Endothelial cell of umbilical vein (primary cell): Measurements from ENCODE around the gene RPL15. TPM values are rescaled to one million over a fixed set of nuclear protein-coding genes. Genes with fewer than 3 reads are reported as not detected.
A peak's percentile ranks its signal among the peaks of the same experiment; 100 is the strongest.

ENCODE experiments used
- BruUV-seq: library from RNA; stranded (reverse); fragments of 400-500 nt; replicated peaks from 2 replicates; lab custom pipeline; 2021; lab: Mats Ljungman, UMichigan
- CTCF ChIA-PET: fragments of 300-600, 350-600 bp; sonication (Branson Sonifier 250); formaldehyde crosslinking; loops from one replicate; lab custom pipeline; 2021; ENCODE audit warnings: antibody characterized with exemption, inconsistent platforms; lab: Charles Lee
- POLR2A ChIA-PET: fragments of 300-600, 350-600 bp; sonication (Branson Sonifier 250); formaldehyde crosslinking; loops from one replicate; lab custom pipeline; 2021; ENCODE audit warnings: antibody characterized with exemption, inconsistent platforms; lab: Charles Lee
- DNase-seq: peaks from one replicate; pipeline ENCODE4 v3.0.0-alpha.2; 2011; ENCODE audit warnings: low read depth, low spot score
- FAIRE-seq: peaks from 2 replicates; lab custom pipeline; 2011; peaks lifted over from hg19 to GRCh38; lab: Jason Lieb, UNC
- H2AFZ ChIP-seq: 2 replicates; pipeline ENCODE4 v1.6.0; 2012; ENCODE audit warnings: low read depth, low read length, control low read depth, inconsistent platforms
- H3K27ac ChIP-seq: 2 replicates; pipeline ENCODE4 v1.5.1; 2011; ENCODE audit warnings: low read depth, mild to moderate bottlenecking, control low read depth, low read length, moderate library complexity; ENCODE audit not compliant: insufficient read depth
- H3K27me3 ChIP-seq, 2 experiments: 2 replicates each; pipeline versions ENCODE4 v1.6.0 to v1.6.1; 2011; ENCODE audit warnings: low read length in 2 of 2, mixed read lengths in 1 of 2; ENCODE audit not compliant: control insufficient read depth in 2 of 2, insufficient read depth in 2 of 2
- H3K36me3 ChIP-seq, 2 experiments: 2 replicates in 1 of 2; 3 replicates in 1 of 2; pipeline ENCODE4 v1.5.1; 2011; ENCODE audit warnings: low read length in 2 of 2, mild to moderate bottlenecking in 1 of 2, moderate library complexity in 1 of 2; ENCODE audit not compliant: control insufficient read depth in 2 of 2, insufficient read depth in 2 of 2; ENCODE audit errors: extremely low read depth in 1 of 2
- H3K4me1 ChIP-seq: 3 replicates; pipeline ENCODE4 v1.5.1; 2011; ENCODE audit warnings: mild to moderate bottlenecking, low read length; ENCODE audit not compliant: control insufficient read depth, insufficient read depth; ENCODE audit errors: extremely low read depth
- H3K4me2 ChIP-seq: 2 replicates; pipeline ENCODE4 v1.6.1; 2011; ENCODE audit warnings: low read length, control low read depth, mixed read lengths; ENCODE audit not compliant: insufficient read depth
- H3K4me3 ChIP-seq, 3 experiments: fragments of 200-600 bp in 1 of 3; sonication (generic), shearing (Covaris generic) in 1 of 3; replicated peaks in 1 of 3; 2 replicates each; pipeline ENCODE4 v1.5.1; 2011 to 2016; ENCODE audit warnings: control low read depth in 3 of 3, low read length in 3 of 3, mild to moderate bottlenecking in 2 of 3, inconsistent platforms in 1 of 3, low read depth in 1 of 3, moderate library complexity in 1 of 3; ENCODE audit not compliant: insufficient read depth in 1 of 3
- H3K79me2 ChIP-seq: 2 replicates; pipeline ENCODE4 v1.6.0; 2012; ENCODE audit warnings: low read length, inconsistent platforms; ENCODE audit not compliant: control insufficient read depth, insufficient read depth
- H3K9ac ChIP-seq: replicated peaks from 2 replicates; pipeline ENCODE3; 2011; ENCODE audit warnings: low read length, control low read depth; ENCODE audit not compliant: insufficient read depth; ENCODE audit errors: extremely low read depth
- H3K9me1 ChIP-seq: replicated peaks from 3 replicates; pipeline ENCODE4 v1.6.0; 2011; ENCODE audit warnings: mild to moderate bottlenecking, low read length; ENCODE audit not compliant: control insufficient read depth, insufficient read depth; ENCODE audit errors: extremely low read depth
- H3K9me3 ChIP-seq: replicated peaks from 2 replicates; pipeline ENCODE4 v1.5.1; 2012; ENCODE audit warnings: low read length, inconsistent platforms; ENCODE audit not compliant: control insufficient read depth, insufficient read depth
- H4K20me1 ChIP-seq: replicated peaks from 2 replicates; pipeline ENCODE3; 2011; ENCODE audit warnings: mild to moderate bottlenecking, low read length; ENCODE audit not compliant: control insufficient read depth, insufficient read depth; ENCODE audit errors: extremely low read depth
- CTCF ChIP-seq, 2 donors: IDR thresholded peaks; 1 replicate in 1 of 2; 2 replicates in 1 of 2; pipeline ENCODE4 v1.5.1; 2011; ENCODE audit warnings: low read length in 2 of 2, mild to moderate bottlenecking in 2 of 2, moderate library complexity in 2 of 2, control low read depth in 1 of 2, inconsistent platforms in 1 of 2, low read depth in 1 of 2; ENCODE audit not compliant: insufficient read depth in 1 of 2; ENCODE audit errors: extremely low read depth in 1 of 2
- JUN ChIP-seq: IDR thresholded peaks from 2 replicates; pipeline ENCODE4 v1.6.1; 2011; ENCODE audit warnings: borderline replicate concordance, low read depth; ENCODE audit not compliant: insufficient read length, insufficient read depth
- MYC ChIP-seq: IDR thresholded peaks from one replicate; pipeline ENCODE4 v1.6.1; 2011; ENCODE audit warnings: mild to moderate bottlenecking, low read depth, low read length
- POLR2A ChIP-seq: IDR thresholded peaks from 2 replicates; pipeline ENCODE4 v1.6.1; 2012; ENCODE audit warnings: low read depth, mild to moderate bottlenecking, control low read depth, low read length
- dilution Hi-C: fragments of 300-500 bp; cut with MboI; formaldehyde crosslinking; loops from one replicate; pipeline ENCODE4 v1.15.0; 2019; ENCODE audit warnings: low sequenced_read_pairs; ENCODE audit not compliant: extremely low pct_ligation_motif_present
- intact Hi-C: fragments of 100-400 bp; cut with micrococcal nuclease; formaldehyde crosslinking; loops from one replicate; pipeline ENCODE4 v1.10.0; 2022
- polyA plus RNA-seq, 4 experiments: library from polyadenylated mRNA; depleted of rRNA in 3 of 4; stranded (reverse) in 3 of 4; unstranded in 1 of 4; fragments of >200 nt; gene quantifications; 2 replicates each; pipeline versions ENCODE4 v1.2.1 to v1.2.3, GENCODE V29; 2011 to 2012; ENCODE audit warnings: missing spikeins in 1 of 4
- total RNA-seq: library from RNA; stranded (reverse); gene quantifications from 2 replicates; pipeline ENCODE4 v1.2.3, GENCODE V29; 2021

RPL15 gene
- total and polyA plus RNA-seq, 2 donors (not counting 3 experiments of a cell fraction or from before 2014, with no cell fraction given), result 1,901 to 5,777 TPM

GRCh38 chr3:23926736-23927135 is 9.8 kb downstream of the RPL15 start:
- DNase-seq, result no peak
- dilution Hi-C loops, result no loop called here
- POLR2A ChIA-PET, result interaction anchor here (1.6 kb wide), 1 partner anchor 10 kb away, joined by 8 read pairs; the partner anchor contains the start of genes NKIRAS1 and RPL15

More at GRCh38 chr3:23926736-23927135, 9.8 kb downstream of the RPL15 start:
- H3K4me2 ChIP-seq, result no peak overlapping the region
- no peak overlapping the region for H3K27ac ChIP-seq
- H3K4me3 ChIP-seq, result no peak overlapping the region
- no peaks in the 10 kb centered on the region for H4K20me1 ChIP-seq
- H3K27me3 ChIP-seq, result peaks cover 0 to 5% of the 10 kb centered on the region in 2 experiments
- no TSS peak for BruUV-seq
- FAIRE-seq, result no peak
- TF ChIP-seq CTCF (IDR thresholded peaks at IDR 0.05; ENCODE audit: extremely low read depth in 1 of 2, insufficient read depth in 1 of 2, low read depth in 1 of 2, low read length in 2 of 2) (peak in 1 of 2 donors; percentile 5), MYC (no peak), JUN (no peak), POLR2A (no peak)
- CTCF ChIA-PET, result interaction anchor here (0.6 to 1.7 kb wide), 4 partner anchors 9 to 71 kb away, joined by 3 to 6 read pairs (median 4); no protein-coding TSS in a partner anchor
- H2AFZ ChIP-seq, result no peak overlapping the region
- no peak overlapping the region for H3K9ac ChIP-seq
- no peaks in the 10 kb centered on the region for H3K36me3 ChIP-seq
- no peaks in the 10 kb centered on the region for H3K9me1 ChIP-seq
- intact Hi-C loops, result no loop called here
- H3K79me2 ChIP-seq, result no peaks in the 10 kb centered on the region
- H3K9me3 ChIP-seq, result no peaks in the 10 kb centered on the region
- H3K4me1 ChIP-seq, result no peaks in the 10 kb centered on the region
